GM18909 (cell line): ENCODE data around the gene VWA5B2.

Experiments used
- ATAC-seq: cut with Tn5 transposase; IDR thresholded peaks from one replicate; pipeline ENCODE4 v1.9.1; 2021; ENCODE audit warnings: mild to moderate bottlenecking; ENCODE audit not compliant: unreplicated experiment, poor library complexity

Gene VWA5B2

DNA sequence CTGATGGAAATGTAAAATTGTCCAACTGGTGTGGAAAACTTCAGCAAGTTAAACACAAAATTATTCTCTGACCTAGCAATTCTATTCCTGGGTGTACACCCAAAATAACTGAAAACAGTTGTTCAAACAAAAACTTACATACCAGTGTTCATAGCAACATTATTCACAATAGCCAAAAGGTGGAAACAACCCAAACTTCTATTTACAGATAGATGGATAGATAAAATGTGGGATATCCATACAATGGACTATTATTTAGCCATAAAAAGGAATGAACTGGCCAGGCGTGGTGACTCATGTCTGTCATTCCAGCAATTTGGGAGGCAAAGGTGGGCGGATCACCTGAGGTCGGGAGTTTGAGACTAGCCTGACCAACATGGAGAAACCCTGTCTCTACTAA is 6.9 kb upstream of the VWA5B2 start:
- no peak for ATAC-seq

DNA sequence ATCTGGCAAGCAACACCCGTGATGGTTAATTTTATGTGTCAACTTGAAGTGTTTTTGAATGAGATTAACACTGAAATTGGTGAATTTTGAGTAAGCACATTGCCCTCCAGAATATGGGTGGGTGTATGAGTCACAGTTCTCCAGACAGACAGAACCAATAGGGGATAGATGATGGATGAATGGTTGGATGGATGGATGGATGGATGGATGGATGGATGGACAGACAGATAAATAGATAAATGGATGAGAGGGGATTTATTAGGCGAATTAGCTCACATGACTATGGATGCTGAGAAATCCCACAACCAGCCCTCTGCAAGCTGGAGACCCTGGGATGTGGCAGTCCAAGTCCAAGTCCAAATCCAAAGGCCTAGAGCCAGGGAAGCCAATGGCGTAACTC is 5.4 kb upstream of the VWA5B2 start:
- ATAC-seq = no peak

DNA sequence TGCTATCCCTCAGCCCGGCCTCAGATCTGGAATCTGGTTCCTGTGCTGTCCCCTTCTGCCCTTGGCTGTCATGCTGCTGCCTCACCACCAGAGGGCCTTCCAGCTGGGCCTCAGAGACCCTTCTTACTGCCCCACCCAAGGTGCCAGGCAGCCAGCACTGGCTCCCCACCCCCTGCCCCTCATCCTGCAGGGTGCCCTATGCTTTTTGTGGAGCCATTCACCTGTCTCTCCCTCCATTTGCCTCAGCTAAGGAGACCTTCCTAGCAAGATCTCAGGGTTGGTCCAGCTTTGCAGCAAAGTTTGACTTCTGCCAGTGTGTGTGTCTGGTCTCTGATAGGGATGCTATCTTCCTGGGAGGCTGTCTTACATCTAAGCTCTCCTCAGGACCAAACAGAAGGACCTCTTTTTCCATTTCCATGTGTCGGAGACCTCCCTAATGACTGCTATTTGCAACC is 1.9 kb upstream of the VWA5B2 start:
- ATAC-seq = peak; percentile 44

DNA sequence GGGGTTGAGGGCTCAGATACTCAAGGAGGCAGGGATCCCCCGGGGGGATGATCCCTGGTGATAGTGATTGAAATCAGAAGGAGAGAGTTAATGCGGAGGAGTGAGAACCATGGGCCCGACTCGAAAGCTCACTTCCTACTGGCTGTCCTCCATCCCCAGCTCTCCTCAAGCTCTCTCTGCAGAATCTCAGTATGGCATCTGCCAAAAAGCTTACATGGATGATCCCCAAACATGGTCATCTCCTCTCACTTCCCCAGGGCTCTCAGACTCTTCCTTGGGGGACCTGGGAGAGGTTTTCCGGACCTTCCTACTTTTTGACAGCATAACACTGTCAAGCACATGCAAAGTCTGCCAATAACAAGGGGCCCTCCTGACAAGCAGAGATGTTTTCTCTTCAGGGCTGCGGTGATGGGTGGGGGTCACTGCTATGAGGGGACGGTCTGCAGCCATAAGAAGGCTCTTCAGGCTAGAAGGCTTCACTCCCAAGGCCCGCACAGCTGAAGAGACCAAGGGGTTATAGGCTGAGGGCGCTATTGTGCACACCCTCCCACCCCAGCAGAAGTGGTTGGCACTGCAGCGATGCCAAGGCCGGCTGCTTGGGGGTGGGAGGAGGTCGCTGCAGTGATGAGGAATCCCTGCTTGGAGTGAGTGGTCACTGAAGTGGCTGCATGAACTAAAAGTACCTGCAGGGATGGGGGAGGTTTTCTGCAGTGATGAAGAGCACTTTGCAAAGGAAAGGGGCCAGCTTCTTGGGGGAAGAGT is 828 bp upstream of the VWA5B2 start:
- no peak for ATAC-seq

DNA sequence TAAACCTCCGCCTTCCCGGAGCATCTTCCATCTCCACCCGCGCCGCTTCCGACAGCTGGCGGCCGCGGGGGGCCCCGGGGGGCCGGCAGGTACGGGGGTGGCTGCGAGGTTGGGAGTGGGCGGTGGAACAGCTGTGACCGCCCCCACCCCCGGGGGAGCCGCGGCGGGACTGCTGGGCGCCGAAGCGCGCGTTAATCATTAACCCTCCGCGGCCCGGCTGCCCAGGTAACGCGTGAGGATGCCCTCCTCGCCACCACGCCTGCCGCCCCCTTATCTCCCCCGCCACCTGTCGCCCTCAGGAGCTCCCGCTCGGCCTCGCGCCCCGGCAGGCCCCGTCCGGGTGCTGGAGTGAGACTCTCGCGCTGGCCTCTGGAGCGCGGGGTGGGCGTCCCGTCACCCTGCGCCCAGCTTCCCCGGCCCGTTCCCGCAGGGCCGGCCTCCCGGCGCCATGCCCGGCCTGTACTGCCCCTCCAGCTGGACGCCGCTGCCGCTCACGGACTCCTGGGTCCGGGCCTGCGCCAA is 757 bp downstream of the VWA5B2 start:
- no peak for ATAC-seq

DNA sequence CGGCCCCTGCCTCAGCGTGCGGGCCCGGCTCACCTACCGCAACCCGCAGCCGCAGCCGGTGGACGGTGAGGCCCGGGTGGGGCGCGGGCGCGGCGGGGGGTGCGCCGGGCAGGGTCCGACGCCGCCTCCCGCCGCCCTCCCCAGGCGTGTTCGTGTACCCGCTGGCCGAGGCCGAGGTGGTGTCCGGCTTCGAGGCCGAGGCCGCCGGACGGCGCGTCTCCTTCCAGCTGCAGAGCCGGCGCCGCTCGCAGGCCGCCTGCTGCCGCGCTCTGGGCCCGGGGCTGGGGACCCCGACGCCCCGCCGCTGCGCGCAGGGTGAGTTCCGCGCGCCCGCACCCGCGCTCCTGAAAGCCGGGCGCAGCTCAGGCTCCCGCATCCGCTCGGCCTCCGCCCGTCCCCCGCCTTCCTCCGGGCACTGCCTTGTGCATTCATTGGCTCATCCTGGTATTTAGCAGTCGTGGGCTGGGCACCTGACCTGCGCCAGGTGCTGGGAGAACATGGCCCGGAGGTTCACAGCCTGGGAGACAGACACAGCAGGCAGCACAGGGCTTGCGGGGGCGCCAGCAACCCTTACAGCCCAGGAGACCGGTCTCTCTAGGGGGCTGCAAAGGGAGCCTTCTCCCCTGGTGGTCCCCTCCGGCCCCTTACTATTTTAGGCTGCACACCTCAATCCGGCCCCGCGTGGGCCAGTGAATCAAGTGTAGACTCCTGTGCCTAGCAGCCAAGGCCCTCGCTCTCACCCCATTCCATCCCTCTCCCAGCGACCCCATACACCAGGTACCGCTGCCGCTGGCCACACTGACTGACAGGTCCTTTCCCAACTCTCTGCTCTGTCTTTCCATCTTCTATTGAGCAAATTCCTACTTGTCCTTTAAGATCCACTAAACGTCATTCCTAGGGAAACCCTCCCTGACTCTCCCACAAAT is 1.5 kb downstream of the VWA5B2 start:
- no peak for ATAC-seq

DNA sequence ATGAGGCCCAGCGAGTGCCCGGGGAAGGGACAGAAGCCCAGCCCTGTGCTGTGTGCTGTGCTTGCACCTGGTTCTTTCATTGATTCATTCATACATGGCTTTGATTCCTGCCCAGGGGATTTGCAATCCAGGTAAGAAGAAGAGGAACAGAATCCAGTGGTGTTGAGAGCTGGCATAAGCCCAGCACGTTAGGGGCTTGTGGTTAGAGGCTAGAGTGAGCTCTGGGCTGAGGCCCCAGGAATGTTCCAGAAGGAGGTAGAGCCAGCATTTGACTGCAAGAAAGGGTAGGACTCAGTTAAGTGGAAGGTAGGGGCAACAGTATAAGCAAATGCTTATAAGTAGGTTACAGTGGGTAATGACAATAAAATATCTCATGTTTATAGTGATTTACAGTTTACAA is 2.3 kb downstream of the VWA5B2 start:
- ATAC-seq = no peak

DNA sequence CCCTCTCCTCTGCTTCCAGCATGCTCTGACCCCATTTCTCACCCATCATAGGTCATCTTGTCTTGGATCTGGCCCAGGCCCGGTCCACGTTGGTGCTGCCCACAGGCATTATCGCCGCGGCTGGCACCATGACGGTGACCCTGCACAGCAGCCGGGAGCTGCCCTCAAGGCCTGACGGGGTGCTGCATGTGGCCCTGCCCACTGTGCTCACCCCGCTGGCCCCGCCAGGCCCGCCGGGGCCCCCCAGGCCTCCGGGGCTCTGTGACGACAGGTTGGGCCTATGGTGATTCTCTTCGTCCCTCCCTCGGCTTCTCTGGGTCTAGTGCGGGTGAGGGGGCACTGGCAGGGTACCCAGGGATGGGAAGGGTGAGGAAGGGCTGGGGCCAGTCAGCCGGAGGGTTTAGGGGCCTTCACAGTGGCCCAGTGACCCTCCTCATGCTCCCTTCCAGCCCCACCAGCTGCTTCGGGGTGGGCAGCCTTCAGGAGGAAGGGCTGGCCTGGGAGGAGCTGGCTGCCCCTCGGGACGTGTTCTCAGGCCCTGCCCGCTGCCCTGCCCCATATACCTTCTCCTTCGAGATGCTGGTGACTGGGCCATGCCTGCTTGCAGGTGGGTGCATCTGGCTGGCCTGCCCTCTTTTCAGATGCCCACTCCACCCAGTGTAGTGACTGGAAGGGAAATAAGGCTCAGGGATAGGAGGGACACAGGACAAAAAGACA is 3.9 kb downstream of the VWA5B2 start:
- ATAC-seq = no peak

DNA sequence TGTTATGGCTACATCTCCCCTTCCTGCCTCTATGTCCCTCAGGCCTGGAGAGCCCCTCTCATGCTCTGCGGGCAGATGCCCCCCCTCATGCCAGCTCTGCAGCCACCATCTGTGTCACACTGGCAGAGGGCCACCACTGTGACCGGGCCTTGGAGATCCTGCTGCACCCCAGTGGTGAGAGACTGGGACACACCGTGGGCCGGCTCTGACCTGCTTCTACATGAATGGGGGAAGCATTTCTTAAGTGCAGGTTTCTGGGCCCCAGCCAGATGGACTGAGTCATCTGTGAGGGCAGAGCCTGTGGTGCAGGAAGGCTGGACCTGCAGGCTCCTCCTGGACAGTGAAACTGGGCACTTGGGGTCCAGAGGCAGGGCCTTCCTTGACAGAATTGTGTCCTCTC is 4.8 kb downstream of the VWA5B2 start:
- ATAC-seq = no peak

DNA sequence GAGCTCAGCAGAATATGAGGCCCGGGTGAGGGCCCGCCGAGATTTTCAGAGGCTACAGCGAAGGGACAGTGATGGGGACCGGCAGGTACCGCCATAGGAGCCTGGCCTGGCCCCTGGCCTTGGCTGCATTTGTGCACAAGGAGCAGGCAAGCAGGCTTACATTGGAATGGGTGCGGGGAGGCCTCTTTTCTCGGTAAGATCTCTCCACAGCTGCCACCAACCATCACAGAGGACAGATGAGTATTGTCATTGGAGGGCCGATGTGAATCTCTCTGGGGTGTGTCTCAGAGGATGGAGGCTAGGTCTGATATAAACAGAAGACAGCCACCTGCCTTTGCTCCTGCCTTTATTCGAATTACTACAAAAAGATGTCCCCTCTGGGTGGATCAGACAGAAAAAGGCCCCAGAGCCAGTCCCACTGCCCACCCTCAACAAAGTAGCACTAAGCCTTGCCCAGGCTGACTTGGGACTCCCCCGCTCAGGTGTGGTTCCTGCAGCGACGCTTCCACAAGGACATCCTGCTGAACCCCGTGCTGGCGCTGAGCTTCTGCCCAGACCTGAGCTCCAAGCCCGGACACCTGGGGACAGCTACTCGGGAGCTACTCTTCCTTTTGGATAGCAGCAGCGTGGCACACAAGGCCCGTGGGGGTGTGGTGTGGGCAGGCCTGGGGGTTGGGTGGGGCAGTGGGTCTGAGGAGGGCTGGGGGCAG is 5.4 kb downstream of the VWA5B2 start:
- no peak for ATAC-seq

DNA sequence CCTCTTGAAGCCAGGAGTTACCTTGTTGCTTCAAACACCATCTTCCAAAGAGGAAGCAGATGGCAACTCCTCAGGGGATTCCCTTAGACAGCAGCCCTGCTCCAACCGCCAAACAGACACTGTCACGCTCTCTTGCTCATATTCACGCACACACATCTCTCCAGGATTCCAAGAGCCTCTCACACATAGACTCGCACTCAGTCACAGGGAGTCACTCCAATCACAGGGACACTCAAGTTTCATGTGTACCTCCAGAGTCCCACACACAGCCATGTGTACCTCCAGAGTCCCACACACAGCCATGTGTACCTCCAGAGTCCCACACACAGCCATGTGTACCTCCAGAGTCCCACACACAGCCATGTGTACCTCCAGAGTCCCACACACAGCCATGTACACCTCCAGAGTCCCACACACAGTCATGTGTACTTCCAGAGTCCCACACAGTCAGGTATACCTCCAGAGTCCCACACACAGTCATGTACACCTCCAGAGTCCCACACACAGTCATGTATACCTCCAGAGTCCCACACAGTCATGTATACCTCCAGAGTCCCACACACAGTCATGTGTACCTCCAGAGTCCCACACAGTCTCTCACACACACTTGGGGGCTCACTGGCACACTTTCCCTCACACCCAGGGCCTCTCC is 6.1 kb downstream of the VWA5B2 start:
- no peak for ATAC-seq

DNA sequence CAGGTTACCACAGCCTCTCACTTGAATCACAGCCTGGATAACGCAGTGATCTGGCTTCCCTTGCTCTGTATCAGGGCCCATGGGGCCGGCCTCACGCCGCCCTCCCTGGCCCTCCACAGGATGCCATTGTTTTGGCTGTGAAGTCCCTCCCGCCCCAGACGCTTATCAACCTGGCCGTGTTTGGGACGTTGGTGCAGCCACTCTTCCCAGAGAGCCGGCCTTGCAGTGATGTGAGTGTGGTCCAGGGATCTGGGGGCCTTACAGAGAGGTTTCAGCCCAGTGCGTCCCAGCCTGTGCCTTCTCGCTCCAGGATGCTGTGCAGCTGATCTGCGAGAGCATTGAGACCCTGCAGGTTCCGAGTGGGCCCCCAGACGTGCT is 6.6 kb downstream of the VWA5B2 start:
- ATAC-seq = no peak

DNA sequence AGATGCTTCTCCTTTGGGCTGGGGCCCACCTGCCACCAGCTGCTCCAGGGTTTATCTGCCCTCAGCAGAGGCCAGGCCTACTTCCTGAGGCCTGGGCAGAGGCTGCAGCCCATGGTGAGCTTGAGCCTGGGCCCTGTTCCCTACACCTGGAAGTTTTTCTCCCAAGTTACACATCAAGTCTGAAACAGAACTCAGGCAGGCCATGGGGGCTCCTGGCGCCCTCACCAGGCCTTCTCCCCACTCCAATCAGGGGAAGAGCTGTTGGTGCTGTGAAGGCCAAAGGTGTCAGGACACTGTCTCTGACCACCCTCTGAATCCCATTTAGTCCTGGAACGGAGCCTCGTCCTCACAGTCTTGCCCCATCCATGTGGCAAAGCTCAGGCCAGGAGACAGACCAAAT is 7.3 kb downstream of the VWA5B2 start:
- ATAC-seq = no peak

DNA sequence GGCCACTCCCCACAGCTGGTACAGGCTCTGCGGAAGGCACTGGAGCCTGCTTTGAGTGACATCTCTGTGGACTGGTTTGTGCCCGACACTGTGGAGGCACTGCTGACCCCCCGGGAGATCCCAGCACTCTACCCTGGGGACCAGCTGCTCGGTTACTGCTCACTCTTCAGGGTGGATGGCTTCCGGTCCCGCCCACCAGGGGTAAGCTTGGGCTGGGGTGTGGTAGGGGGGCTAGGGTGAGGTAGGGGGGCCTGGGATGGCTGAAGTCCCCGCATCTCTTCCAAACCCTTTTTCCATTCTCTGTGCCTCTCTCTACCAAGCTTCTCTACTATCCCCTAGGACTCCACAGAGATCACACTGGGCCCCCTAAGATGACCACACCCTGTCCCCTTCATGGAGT is 7.8 kb downstream of the VWA5B2 start:
- no peak for ATAC-seq

DNA sequence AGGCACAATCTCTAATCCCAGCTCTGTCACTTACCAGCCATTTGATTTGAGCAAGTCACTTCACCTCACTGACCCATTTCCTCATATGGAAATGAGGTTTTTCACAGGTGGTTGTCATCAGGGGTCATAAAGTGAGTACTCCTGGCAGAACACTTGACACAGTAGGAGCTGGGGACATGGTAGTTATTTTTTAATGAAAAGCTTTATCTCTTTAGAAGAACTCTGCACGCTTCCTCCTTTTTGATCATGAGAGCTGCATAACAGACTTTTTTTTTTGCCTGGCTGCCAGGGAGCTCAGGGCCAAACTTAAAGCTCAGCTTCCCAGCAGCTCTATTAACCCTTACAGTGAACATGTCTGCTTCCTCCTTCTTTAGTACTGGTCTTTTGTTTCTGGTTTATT is 8.4 kb downstream of the VWA5B2 start:
- no peak for ATAC-seq

DNA sequence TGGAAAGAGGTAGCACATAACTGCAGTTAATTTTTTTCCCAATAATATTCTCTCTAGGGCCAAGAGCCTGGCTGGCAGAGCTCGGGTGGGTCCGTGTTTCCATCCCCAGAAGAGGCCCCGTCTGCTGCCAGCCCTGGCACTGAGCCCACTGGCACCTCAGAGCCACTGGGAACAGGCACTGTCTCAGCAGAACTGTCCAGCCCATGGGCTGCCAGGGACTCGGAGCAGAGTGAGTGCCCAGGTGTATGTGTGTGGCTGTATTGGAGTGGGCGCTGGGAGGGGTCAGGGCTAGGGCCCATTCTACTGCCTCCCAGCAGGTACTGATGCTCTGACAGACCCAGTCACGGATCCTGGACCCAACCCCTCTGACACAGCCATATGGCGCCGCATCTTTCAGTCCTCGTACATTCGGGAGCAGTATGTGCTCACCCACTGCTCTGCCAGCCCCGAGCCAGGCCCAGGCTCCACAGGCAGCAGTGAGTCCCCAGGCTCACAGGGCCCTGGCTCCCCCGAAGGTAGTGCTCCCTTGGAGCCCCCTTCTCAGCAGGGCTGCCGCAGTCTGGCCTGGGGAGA is 8.9 kb downstream of the VWA5B2 start:
- ATAC-seq = no peak

DNA sequence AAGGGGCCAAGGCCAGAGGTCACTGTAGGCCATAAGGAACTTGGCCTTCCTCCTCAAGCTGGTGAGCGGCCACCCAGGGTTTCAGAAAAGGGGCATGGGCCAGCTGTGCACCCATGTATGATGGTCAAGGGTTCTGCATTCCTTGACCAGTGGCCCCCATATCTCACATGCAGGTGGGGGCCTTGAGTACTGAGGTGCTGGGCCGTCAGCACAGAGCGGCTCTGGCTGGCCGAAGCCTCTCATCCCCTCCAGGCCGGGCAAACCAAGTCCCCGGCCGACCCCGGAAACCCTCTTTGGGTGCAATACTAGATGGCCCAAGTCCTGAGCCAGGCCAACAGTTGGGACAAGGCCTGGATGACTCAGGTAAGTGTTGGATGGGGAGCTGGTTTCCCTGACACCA is 9.8 kb downstream of the VWA5B2 start:
- no peak for ATAC-seq

DNA sequence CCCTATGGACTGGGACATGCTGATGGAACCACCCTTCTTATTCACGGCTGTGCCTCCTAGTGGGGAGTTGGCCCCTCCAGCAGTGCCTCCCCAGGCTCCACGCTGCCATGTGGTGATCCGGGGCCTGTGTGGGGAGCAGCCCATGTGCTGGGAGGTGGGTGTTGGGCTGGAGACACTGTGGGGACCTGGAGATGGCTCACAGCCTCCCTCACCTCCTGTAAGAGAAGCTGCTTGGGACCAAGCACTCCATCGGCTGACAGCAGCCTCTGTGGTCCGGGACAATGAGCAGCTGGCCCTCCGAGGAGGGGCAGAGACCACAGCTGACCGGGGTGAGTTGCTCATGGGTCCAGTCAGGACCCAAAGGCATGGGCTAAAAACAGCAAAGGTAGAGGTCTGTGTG is 10.3 kb downstream of the VWA5B2 start:
- ATAC-seq = no peak

DNA sequence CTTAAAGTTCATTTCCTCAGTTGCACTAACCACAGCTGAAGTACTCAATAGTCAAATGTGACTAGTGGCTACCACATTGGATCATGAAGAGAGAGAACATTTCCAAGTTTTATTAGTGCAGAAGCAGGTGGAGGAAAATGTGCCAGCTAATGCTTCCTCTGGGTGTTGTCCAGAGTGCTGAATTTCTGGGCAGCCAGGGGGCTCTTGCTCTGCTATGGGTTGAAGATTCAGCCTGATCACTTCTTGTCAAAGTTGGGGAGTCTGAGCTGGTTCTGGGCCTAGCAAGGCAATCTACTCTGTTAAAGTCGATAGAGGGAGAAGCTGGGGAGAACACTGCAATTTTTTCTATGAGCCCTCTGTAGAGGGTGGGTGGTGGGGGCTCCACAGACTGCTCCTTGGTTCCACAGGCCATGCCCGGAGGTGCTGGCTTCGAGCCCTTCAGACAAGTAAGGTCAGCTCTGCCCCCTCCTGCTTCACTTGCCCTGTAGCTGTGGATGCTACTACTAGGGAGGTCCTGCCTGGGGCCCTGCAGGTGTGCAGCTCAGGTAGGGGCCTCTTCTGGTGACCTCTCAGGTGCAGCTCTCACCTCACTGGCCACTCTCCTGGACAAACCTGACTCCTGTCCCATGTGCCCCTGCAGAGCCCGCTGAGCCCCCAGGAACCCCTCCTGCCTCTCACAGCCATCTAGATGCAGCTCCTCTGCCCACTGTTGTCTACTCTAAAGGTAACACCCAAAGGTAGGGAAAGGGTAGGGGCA is 11.2 kb downstream of the VWA5B2 start:
- ATAC-seq = no peak
